Measurements from ENCODE around the gene IRF2. TPM values are rescaled to one million over a fixed set of nuclear protein-coding genes. Genes with fewer than 3 reads are reported as not detected.

Gene IRF2
- polyA plus RNA-seq, 1 donor from 2014 or later, result 1.4 TPM

DNA sequence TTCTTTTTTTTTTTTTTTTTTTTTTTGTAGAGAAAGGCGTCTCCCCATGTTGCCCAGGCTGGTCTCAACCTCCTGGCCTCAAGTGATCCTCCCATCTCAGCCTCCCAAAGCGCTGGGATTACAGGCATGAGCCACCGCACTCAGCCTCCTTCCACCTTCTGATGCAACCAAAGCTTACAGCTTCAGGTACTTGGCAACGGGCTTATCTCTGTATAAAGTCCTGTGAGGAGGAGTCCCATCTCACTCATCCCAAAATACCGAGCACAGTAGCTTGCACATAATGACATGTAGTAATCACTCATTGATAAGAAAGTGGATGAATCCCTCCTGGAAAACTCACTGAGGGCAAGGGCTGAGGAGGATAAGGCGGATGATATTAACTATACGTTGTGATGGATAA lies 19.1 kb downstream of the IRF2 start:
- Histone ChIP-seq H3K9me3 (ENCODE audit: low read length) (no peaks in the 10 kb centered on the region), H3F3A (ENCODE audit: insufficient read depth, low read length, poor library complexity, severe bottlenecking) (no peaks in the 10 kb centered on the region), H3K27ac (ENCODE audit: low read length) (no peak overlapping the region), H4K20me1 (ENCODE audit: insufficient read depth) (no peaks in the 10 kb centered on the region), H3K4me2 (ENCODE audit: low read length) (no peak overlapping the region), H3K4me3 (ENCODE audit: low read length) (no peak overlapping the region), H2AFZ (ENCODE audit: low read depth, low read length) (no peak overlapping the region), H3K9me2 (ENCODE audit: insufficient read depth, low read length) (no peaks in the 10 kb centered on the region), H3K36me3 (ENCODE audit: insufficient read depth, low read length) (no peaks in the 10 kb centered on the region), H3K9ac (ENCODE audit: low read length) (no peak overlapping the region), H3K27me3 (ENCODE audit: insufficient read depth, low read depth, low read length) (no peaks in the 10 kb centered on the region), H3K79me2 (replicated peaks; ENCODE audit: insufficient read depth, low read length) (no peaks in the 10 kb centered on the region)
- TF ChIP-seq, protein P1, sequence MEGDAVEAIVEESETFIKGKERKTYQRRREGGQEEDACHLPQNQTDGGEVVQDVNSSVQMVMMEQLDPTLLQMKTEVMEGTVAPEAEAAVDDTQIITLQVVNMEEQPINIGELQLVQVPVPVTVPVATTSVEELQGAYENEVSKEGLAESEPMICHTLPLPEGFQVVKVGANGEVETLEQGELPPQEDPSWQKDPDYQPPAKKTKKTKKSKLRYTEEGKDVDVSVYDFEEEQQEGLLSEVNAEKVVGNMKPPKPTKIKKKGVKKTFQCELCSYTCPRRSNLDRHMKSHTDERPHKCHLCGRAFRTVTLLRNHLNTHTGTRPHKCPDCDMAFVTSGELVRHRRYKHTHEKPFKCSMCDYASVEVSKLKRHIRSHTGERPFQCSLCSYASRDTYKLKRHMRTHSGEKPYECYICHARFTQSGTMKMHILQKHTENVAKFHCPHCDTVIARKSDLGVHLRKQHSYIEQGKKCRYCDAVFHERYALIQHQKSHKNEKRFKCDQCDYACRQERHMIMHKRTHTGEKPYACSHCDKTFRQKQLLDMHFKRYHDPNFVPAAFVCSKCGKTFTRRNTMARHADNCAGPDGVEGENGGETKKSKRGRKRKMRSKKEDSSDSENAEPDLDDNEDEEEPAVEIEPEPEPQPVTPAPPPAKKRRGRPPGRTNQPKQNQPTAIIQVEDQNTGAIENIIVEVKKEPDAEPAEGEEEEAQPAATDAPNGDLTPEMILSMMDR (IDR thresholded peaks at IDR 0.05; ENCODE audit: poor library complexity, severe bottlenecking), result no peak
- no peak for TF ChIP-seq MXI1 (conservative IDR thresholded peaks at IDR 0.05; ENCODE audit: poor library complexity, severe bottlenecking)
- TF ChIP-seq, protein P2, sequence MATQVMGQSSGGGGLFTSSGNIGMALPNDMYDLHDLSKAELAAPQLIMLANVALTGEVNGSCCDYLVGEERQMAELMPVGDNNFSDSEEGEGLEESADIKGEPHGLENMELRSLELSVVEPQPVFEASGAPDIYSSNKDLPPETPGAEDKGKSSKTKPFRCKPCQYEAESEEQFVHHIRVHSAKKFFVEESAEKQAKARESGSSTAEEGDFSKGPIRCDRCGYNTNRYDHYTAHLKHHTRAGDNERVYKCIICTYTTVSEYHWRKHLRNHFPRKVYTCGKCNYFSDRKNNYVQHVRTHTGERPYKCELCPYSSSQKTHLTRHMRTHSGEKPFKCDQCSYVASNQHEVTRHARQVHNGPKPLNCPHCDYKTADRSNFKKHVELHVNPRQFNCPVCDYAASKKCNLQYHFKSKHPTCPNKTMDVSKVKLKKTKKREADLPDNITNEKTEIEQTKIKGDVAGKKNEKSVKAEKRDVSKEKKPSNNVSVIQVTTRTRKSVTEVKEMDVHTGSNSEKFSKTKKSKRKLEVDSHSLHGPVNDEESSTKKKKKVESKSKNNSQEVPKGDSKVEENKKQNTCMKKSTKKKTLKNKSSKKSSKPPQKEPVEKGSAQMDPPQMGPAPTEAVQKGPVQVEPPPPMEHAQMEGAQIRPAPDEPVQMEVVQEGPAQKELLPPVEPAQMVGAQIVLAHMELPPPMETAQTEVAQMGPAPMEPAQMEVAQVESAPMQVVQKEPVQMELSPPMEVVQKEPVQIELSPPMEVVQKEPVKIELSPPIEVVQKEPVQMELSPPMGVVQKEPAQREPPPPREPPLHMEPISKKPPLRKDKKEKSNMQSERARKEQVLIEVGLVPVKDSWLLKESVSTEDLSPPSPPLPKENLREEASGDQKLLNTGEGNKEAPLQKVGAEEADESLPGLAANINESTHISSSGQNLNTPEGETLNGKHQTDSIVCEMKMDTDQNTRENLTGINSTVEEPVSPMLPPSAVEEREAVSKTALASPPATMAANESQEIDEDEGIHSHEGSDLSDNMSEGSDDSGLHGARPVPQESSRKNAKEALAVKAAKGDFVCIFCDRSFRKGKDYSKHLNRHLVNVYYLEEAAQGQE (IDR thresholded peaks at IDR 0.05; ENCODE audit: borderline replicate concordance), result no peak
- no peak for TF ChIP-seq TAF1 (IDR thresholded peaks at IDR 0.05; ENCODE audit: low read depth)
- TF ChIP-seq SMC3 (conservative IDR thresholded peaks at IDR 0.05; ENCODE audit: poor library complexity), result no peak
- no peak for TF ChIP-seq POLR2AphosphoS5 (IDR thresholded peaks at IDR 0.05)
- TF ChIP-seq EZH2 (IDR thresholded peaks at IDR 0.05; ENCODE audit: borderline replicate concordance, insufficient read depth, low read length, poor library complexity, severe bottlenecking), result no peak
- no peak for TF ChIP-seq RAD21 (conservative IDR thresholded peaks at IDR 0.05)
- TF ChIP-seq EP300 (conservative IDR thresholded peaks at IDR 0.05; ENCODE audit: poor library complexity, severe bottlenecking), result no peak

DNA sequence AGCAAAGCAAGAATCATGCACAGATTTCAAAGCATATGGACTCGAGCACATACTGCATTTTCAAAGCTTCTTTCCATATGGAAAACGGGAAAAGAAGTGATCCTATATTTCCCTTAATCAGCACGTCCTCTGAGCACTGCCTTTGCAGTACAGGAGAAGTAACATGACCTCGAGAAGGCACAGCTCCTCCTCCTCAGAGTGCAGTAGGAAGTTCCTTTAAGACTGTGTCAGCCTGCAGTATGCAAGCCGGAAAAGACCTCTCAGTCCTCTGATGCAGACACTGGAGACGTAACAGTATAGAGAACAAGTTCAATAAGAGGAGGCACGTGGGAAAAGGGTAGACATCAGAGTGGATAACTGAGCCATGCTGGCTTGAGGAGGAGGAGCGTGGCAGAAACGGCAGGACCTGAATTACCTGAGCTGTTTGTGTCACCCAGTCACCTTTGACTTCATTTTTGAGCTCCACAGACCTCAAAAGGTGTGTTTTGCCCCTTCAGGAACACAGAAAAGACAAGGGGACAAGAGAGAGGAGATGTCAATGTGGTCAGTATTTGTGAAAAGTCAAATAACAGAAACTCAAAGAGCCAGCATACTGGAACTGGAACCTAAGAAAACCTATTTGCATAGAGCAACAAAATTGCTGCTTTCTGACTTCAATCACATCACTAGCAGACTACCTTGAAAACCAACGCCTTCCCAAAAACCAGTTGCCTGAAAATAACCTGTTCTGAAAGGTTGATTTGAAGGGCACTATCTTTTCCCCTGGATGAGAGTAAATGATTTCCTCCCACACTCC lies 20.8 kb downstream of the IRF2 start:
- TF ChIP-seq RAD21 (conservative IDR thresholded peaks at IDR 0.05) (no peak), EZH2 (IDR thresholded peaks at IDR 0.05; ENCODE audit: borderline replicate concordance, insufficient read depth, low read length, poor library complexity, severe bottlenecking) (no peak), TAF1 (IDR thresholded peaks at IDR 0.05; ENCODE audit: low read depth) (no peak), POLR2AphosphoS5 (IDR thresholded peaks at IDR 0.05) (no peak), EP300 (conservative IDR thresholded peaks at IDR 0.05; ENCODE audit: poor library complexity, severe bottlenecking) (no peak), SMC3 (conservative IDR thresholded peaks at IDR 0.05; ENCODE audit: poor library complexity) (no peak), MXI1 (conservative IDR thresholded peaks at IDR 0.05; ENCODE audit: poor library complexity, severe bottlenecking) (no peak)
- TF ChIP-seq, protein P2 (IDR thresholded peaks at IDR 0.05; ENCODE audit: borderline replicate concordance), result no peak
- TF ChIP-seq, protein P1 (IDR thresholded peaks at IDR 0.05; ENCODE audit: poor library complexity, severe bottlenecking), result no peak
- Histone ChIP-seq H3K9ac (ENCODE audit: low read length) (no peak overlapping the region), H3K4me2 (ENCODE audit: low read length) (no peak overlapping the region), H3K79me2 (replicated peaks; ENCODE audit: insufficient read depth, low read length) (no peaks in the 10 kb centered on the region), H3K27me3 (ENCODE audit: insufficient read depth, low read depth, low read length) (no peaks in the 10 kb centered on the region), H3F3A (ENCODE audit: insufficient read depth, low read length, poor library complexity, severe bottlenecking) (no peaks in the 10 kb centered on the region), H3K4me3 (ENCODE audit: low read length) (no peak overlapping the region), H4K20me1 (ENCODE audit: insufficient read depth) (no peaks in the 10 kb centered on the region), H2AFZ (ENCODE audit: low read depth, low read length) (no peak overlapping the region), H3K36me3 (ENCODE audit: insufficient read depth, low read length) (no peaks in the 10 kb centered on the region), H3K27ac (ENCODE audit: low read length) (no peak overlapping the region), H3K9me2 (ENCODE audit: insufficient read depth, low read length) (no peaks in the 10 kb centered on the region), H3K9me3 (ENCODE audit: low read length) (no peaks in the 10 kb centered on the region)
